Measurements from ENCODE around the gene PCSK2.

Gene PCSK2

GRCh38 chr20:17505636-17506517 is 279.0 kb downstream of the PCSK2 start:
- peak; percentile 51 for DNase-seq (ENCODE audit: low spot score)

- no peak for DNase-seq (ENCODE audit: low spot score)
These were observed 280.2 kb downstream of the PCSK2 start for GRCh38 chr20:17507032-17507431.

GRCh38 chr20:17507531-17507930 is 280.7 kb downstream of the PCSK2 start:
- no peak for DNase-seq (ENCODE audit: low spot score)

- no peak for DNase-seq (ENCODE audit: low spot score)
These were observed 281.9 kb downstream of the PCSK2 start for GRCh38 chr20:17508756-17509155.

GRCh38 chr20:17510548-17510947 is 283.7 kb downstream of the PCSK2 start:
- no peak for DNase-seq (ENCODE audit: low spot score)

GRCh38 chr20:17511401-17511800 is 284.6 kb downstream of the PCSK2 start:
- DNase-seq (ENCODE audit: low spot score) = no peak

- no peak for DNase-seq (ENCODE audit: low spot score)
These were observed 287.1 kb downstream of the PCSK2 start for GRCh38 chr20:17513939-17514338.

GRCh38 chr20:17515053-17515452 is 288.2 kb downstream of the PCSK2 start:
- no peak for DNase-seq (ENCODE audit: low spot score)

GRCh38 chr20:17518339-17519052 is 291.7 kb downstream of the PCSK2 start:
- peak; percentile 41 for DNase-seq (ENCODE audit: low spot score)

GRCh38 chr20:17519606-17520285 is 292.9 kb downstream of the PCSK2 start:
- DNase-seq (ENCODE audit: low spot score) = no peak

GRCh38 chr20:17520583-17520982 is 293.7 kb downstream of the PCSK2 start:
- no peak for DNase-seq (ENCODE audit: low spot score)

- DNase-seq (ENCODE audit: low spot score) = no peak
These were observed 295.7 kb downstream of the PCSK2 start for GRCh38 chr20:17522528-17522927.

- DNase-seq (ENCODE audit: low spot score) = no peak
These were observed 296.5 kb downstream of the PCSK2 start for GRCh38 chr20:17523326-17523725.

- no peak for DNase-seq (ENCODE audit: low spot score)
These were observed 297.7 kb downstream of the PCSK2 start for GRCh38 chr20:17524560-17524959.

- no peak for DNase-seq (ENCODE audit: low spot score)
These were observed 298.3 kb downstream of the PCSK2 start for GRCh38 chr20:17525132-17525531.

GRCh38 chr20:17525650-17526049 is 298.8 kb downstream of the PCSK2 start:
- no peak for DNase-seq (ENCODE audit: low spot score)

- DNase-seq (ENCODE audit: low spot score) = no peak
These were observed 302.7 kb downstream of the PCSK2 start for GRCh38 chr20:17529586-17529985.

GRCh38 chr20:17530153-17530552 is 303.3 kb downstream of the PCSK2 start:
- DNase-seq (ENCODE audit: low spot score) = no peak

- DNase-seq (ENCODE audit: low spot score) = peak; percentile 53
These were observed 304.1 kb downstream of the PCSK2 start, which contains the start of gene BFSP1 for GRCh38 chr20:17530716-17531664. Gene BFSP1, minus strand, starts transcription at chr20:17531379. Its CDS starts 50 bp downstream, at chr20:17531329.

GRCh38 chr20:17531665-17532025 is 304.8 kb downstream of the PCSK2 start:
- DNase-seq (ENCODE audit: low spot score) = no peak

GRCh38 chr20:17533396-17533795 is 306.6 kb downstream of the PCSK2 start:
- peak; percentile 72 for DNase-seq (ENCODE audit: low spot score)

GRCh38 chr20:17534077-17534476 is 307.2 kb downstream of the PCSK2 start:
- DNase-seq (ENCODE audit: low spot score) = no peak

Measured in hepatic stellate cell (primary cell).